ENCODE data around the gene DYNLL1. TPM values are rescaled to one million over a fixed set of nuclear protein-coding genes. Genes with fewer than 3 reads are reported as not detected.

Gene DYNLL1
- total RNA-seq, 1 donor from 2014 or later = 159 TPM

DNA sequence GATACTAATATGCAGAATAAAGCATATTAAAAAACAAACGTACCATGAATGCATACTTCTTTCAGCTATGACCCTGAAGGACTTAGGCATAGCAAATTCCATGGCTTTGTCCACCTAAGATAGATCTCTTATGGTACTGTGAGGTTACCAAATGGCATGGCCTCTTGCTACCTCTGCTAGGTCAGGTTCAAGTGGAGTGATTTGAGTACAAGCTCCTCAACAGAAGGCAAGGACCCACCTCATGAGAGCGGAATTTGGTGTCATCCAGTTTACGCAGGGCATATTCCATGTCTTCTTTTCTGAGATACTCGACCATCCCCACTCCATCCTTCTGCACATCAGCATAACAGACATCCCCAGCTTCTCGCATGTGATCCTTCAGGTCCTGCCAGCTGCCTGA is 32.2 kb upstream of the DYNLL1 start:
- Mint-ChIP-seq H3K9me3 (no peaks in the 10 kb centered on the region), H3K27me3 (no peaks in the 10 kb centered on the region), H3K36me3 (ENCODE audit: low read depth) (peaks cover 82% of the 10 kb centered on the region), H3K4me1 (peaks cover 27% of the 10 kb centered on the region), H3K27ac (no peak overlapping the region), H3K4me3 (no peak overlapping the region)
- ChIA-PET CTCF (interaction anchor here (0.9 to 1.2 kb wide), 2 partner anchors 9 to 11 kb away, joined by 3 read pairs; no protein-coding TSS in a partner anchor), POLR2A (interaction anchor here (1.4 kb wide), 1 partner anchor 10 kb away, joined by 3 read pairs; no protein-coding TSS in a partner anchor)
- ATAC-seq (ENCODE audit: low read depth) (no peak), DNase-seq (no peak)
- intact Hi-C loops (cut with micrococcal nuclease) = no loop called here
- TF ChIP-seq, protein P1, sequence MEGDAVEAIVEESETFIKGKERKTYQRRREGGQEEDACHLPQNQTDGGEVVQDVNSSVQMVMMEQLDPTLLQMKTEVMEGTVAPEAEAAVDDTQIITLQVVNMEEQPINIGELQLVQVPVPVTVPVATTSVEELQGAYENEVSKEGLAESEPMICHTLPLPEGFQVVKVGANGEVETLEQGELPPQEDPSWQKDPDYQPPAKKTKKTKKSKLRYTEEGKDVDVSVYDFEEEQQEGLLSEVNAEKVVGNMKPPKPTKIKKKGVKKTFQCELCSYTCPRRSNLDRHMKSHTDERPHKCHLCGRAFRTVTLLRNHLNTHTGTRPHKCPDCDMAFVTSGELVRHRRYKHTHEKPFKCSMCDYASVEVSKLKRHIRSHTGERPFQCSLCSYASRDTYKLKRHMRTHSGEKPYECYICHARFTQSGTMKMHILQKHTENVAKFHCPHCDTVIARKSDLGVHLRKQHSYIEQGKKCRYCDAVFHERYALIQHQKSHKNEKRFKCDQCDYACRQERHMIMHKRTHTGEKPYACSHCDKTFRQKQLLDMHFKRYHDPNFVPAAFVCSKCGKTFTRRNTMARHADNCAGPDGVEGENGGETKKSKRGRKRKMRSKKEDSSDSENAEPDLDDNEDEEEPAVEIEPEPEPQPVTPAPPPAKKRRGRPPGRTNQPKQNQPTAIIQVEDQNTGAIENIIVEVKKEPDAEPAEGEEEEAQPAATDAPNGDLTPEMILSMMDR (IDR thresholded peaks at IDR 0.05) = no peak

DNA sequence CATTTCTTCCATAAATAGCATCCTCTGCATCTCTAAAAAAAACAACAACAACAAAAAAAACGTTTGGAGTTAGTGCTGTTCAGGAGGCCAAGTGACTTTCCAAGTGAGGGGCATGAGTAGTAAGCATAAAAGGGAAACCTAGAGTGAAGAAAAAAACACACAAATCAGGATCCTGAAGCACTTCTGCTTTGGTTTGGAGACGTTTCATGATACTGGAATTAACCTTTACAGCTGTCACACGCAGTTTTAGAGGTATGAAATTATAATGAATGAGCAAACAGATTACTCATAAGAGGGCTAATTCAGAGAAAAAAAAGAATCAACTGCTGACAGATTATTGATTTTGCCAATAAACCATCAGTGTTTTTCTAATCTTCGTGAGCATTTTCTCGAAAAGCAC is 30.2 kb upstream of the DYNLL1 start:
- DNase-seq (no peak), ATAC-seq (ENCODE audit: low read depth) (no peak)
- peaks cover 63% of the 10 kb centered on the region for H3K36me3 Mint-ChIP-seq (ENCODE audit: low read depth)
- no peak overlapping the region for H3K27ac Mint-ChIP-seq
- intact Hi-C loops (cut with micrococcal nuclease) = loop anchor here (1.0 kb wide), 2 partner anchors 109 to 140 kb away; no protein-coding TSS in a partner anchor
- TF ChIP-seq, protein P1 (IDR thresholded peaks at IDR 0.05) = no peak
- peaks cover 33% of the 10 kb centered on the region for H3K4me1 Mint-ChIP-seq
- CTCF ChIA-PET = interaction anchor here (1.4 to 2.1 kb wide), 2 partner anchors 25 to 109 kb away, joined by 3 to 6 read pairs; no protein-coding TSS in a partner anchor
- no peaks in the 10 kb centered on the region for H3K9me3 Mint-ChIP-seq
- POLR2A ChIA-PET = no interaction called here
- H3K4me3 Mint-ChIP-seq = no peak overlapping the region
- no peaks in the 10 kb centered on the region for H3K27me3 Mint-ChIP-seq

- DNase-seq = no peak
- H3K4me3 Mint-ChIP-seq = no peak overlapping the region
- H3K4me1 Mint-ChIP-seq = peaks cover 33% of the 10 kb centered on the region
- no peak overlapping the region for H3K27ac Mint-ChIP-seq
- ATAC-seq (ENCODE audit: low read depth) = no peak
- H3K9me3 Mint-ChIP-seq = no peaks in the 10 kb centered on the region
- TF ChIP-seq, protein P1 (IDR thresholded peaks at IDR 0.05) = no peak
- peaks cover 56% of the 10 kb centered on the region for H3K36me3 Mint-ChIP-seq (ENCODE audit: low read depth)
- intact Hi-C loops (cut with micrococcal nuclease) = loop anchor here (1.0 kb wide), 2 partner anchors 110 to 141 kb away; no protein-coding TSS in a partner anchor
- ChIA-PET CTCF (interaction anchor here (0.7 to 2.1 kb wide), 4 partner anchors 14 to 112 kb away, joined by 3 to 6 read pairs (median 4); no protein-coding TSS in a partner anchor), POLR2A (interaction anchor here (0.6 to 3.5 kb wide), 3 partner anchors 31 to 266 kb away, joined by 3 to 39 read pairs (median 3); partner anchors contain the start of genes RNU4-1, RNU4-2 and RPLP0)
- no peaks in the 10 kb centered on the region for H3K27me3 Mint-ChIP-seq
Measured at GRCh38 chr12:120466560-120467315, 29.2 kb upstream of the DYNLL1 start.

DNA sequence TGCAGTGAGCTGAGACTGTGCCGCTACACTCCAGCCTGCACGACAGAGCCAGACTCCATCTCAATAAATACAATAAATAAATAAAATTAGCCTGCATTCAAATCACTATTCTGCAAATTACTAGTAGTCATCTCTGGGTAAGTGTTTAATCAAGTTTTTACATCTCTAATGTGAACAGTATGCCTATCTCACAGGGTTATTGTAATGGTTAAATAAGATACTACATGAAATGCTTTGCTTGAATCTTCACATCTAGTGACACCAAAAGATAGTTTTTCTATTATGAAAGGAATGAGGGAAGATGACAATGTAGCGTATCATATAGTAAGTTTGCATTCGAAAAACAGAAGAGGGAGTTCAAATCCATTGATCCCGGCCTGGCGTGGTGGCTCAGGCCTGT is 28.5 kb upstream of the DYNLL1 start:
- H3K36me3 Mint-ChIP-seq (ENCODE audit: low read depth) = peaks cover 49% of the 10 kb centered on the region
- intact Hi-C loops (cut with micrococcal nuclease) = no loop called here
- TF ChIP-seq, protein P1 (IDR thresholded peaks at IDR 0.05) = no peak
- no peak overlapping the region for H3K27ac Mint-ChIP-seq
- peak overlapping the region; percentile 90 for H3K4me3 Mint-ChIP-seq
- ChIA-PET POLR2A (interaction anchor here (0.5 to 3.5 kb wide), 6 partner anchors 20 to 267 kb away, joined by 3 to 54 read pairs (median 9); partner anchors contain the start of genes DYNLL1, POP5, RNU4-1 and RNU4-2), CTCF (interaction anchor here (1.0 to 2.1 kb wide), 5 partner anchors 14 to 239 kb away, joined by 4 to 6 read pairs (median 4); no protein-coding TSS in a partner anchor)
- H3K4me1 Mint-ChIP-seq = peaks cover 33% of the 10 kb centered on the region
- no peak for DNase-seq
- ATAC-seq (ENCODE audit: low read depth) = no peak
- no peaks in the 10 kb centered on the region for H3K9me3 Mint-ChIP-seq
- no peaks in the 10 kb centered on the region for H3K27me3 Mint-ChIP-seq
